Measurements from ENCODE around the gene C22orf39. TPM values are rescaled to one million over a fixed set of nuclear protein-coding genes. Genes with fewer than 3 reads are reported as not detected.

Gene C22orf39
- total and polyA plus RNA-seq, 2 donors (not counting 1 experiment from before 2014, with no cell fraction given): 37.7 to 47.2 TPM

DNA sequence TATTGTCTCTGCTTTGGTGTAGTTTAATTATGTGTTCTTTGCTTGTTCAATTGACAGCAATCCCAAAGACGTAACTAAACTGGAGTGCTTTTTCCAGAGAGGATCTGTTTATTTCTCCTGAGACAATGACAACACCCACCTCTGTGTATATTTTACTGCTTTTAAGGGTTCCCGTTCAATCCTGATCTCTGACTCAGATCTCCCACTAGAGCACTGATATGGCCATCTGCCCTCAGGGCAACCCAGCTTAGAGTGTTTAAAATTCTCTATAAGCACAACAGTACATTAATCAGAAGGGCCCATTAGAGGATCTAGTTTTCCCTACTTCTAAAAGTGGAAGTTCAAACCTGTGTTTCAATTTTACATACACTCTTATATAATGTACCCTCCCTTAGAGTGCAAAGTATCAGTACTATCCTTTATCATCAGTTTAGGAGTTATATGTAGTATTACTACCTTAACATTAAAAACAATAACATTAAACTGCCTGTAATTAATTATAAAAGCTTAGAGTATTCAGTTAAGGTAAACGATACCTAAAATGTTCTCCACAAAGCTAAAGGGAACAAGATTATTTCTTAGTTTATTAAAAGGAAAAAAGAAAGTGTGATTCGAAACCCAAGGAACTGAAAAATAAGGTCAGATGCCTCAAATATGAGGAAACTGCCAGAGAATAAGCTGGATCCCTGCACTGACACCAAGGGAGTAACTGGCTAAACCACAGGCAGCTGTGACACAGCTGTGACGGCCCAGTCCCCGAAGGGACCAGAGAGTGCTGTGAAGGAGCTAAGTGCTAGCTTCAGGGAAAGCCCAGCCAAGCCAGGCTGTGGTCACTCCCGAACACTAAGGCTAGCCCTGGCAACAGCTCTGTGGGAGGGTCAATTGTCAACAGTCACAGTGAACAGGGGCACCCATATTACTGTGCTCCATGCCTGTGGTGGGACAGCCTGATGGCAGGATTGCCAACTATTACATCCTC lies 16.3 kb upstream of the C22orf39 start:
- H3K4me3 Mint-ChIP-seq: no peak overlapping the region
- H3K27me3 ChIP-seq (replicated peaks in 1 of 4; ENCODE audit: control extremely low read depth in 1 of 4, control insufficient read depth in 3 of 4, insufficient read depth in 4 of 4, low read length in 3 of 4): no peaks in the 10 kb centered on the region
- no peak overlapping the region for H3K4me3 ChIP-seq (ENCODE audit: control extremely low read depth in 1 of 5, extremely low read depth in 1 of 5, insufficient read depth in 1 of 5, low read depth in 2 of 5, low read length in 4 of 5)
- intact Hi-C loops (cut with micrococcal nuclease): no loop called here
- no peaks in the 10 kb centered on the region for H3K9me3 Mint-ChIP-seq (ENCODE audit: insufficient read depth)
- ATAC-seq (ENCODE audit: low read depth) (no peak), DNase-seq (no peak)
- no peak overlapping the region for H3K4me2 ChIP-seq (replicated peaks; ENCODE audit: low read depth, low read length, poor library complexity, severe bottlenecking)
- H2AFZ ChIP-seq (ENCODE audit: insufficient read depth, low read depth, low read length, poor library complexity, severe bottlenecking): no peak overlapping the region
- H3K27ac ChIP-seq (ENCODE audit: low read length in 2 of 2): no peak overlapping the region
- no peak for TF ChIP-seq CTCF (IDR thresholded peaks at IDR 0.05)
- TF ChIP-seq EZH2 (IDR thresholded peaks at IDR 0.05; ENCODE audit: borderline replicate concordance, insufficient read depth, low read depth, low read length, poor library complexity, severe bottlenecking): no peak
- H3K4me1 ChIP-seq (ENCODE audit: control insufficient read depth in 2 of 2, insufficient read depth in 2 of 2, low read length in 2 of 2): no peaks in the 10 kb centered on the region
- H3K79me2 ChIP-seq (ENCODE audit: control insufficient read depth, insufficient read depth, low read length): no peaks in the 10 kb centered on the region
- peaks cover 3 to 53% of the 10 kb centered on the region in 2 experiments for H3K36me3 ChIP-seq (replicated peaks in 1 of 2; ENCODE audit: control extremely low read depth in 1 of 2, control insufficient read depth in 1 of 2, extremely low read depth in 1 of 2, insufficient read depth in 2 of 2, low read length in 1 of 2)
- H3K27ac Mint-ChIP-seq: no peak overlapping the region
- ChIA-PET POLR2A (no interaction called here), CTCF (interaction anchor here (0.8 to 0.9 kb wide), 2 partner anchors 166 to 478 kb away, joined by 3 to 6 read pairs; no protein-coding TSS in a partner anchor)
- H3K4me1 Mint-ChIP-seq: no peaks in the 10 kb centered on the region
- H3K9ac ChIP-seq (ENCODE audit: low read length): no peak overlapping the region
- no peaks in the 10 kb centered on the region for H3K9me3 ChIP-seq (ENCODE audit: control extremely low read depth in 1 of 3, control insufficient read depth in 2 of 3, insufficient read depth in 1 of 3, low read length in 2 of 3)
- 98% methylated on average over 5 of the region's 7 CpGs for WGBS (ENCODE audit: insufficient coverage)
- no peaks in the 10 kb centered on the region for H3K27me3 Mint-ChIP-seq
- no peaks in the 10 kb centered on the region for H4K20me1 ChIP-seq (ENCODE audit: control insufficient read depth, insufficient read depth, low read length, poor library complexity, severe bottlenecking)

- intact Hi-C loops (cut with micrococcal nuclease): no loop called here
- Histone ChIP-seq H3K79me2 (ENCODE audit: control insufficient read depth, insufficient read depth, low read length) (no peaks in the 10 kb centered on the region), H3K36me3 (replicated peaks in 1 of 2; ENCODE audit: control extremely low read depth in 1 of 2, control insufficient read depth in 1 of 2, extremely low read depth in 1 of 2, insufficient read depth in 2 of 2, low read length in 1 of 2) (peaks cover 3 to 51% of the 10 kb centered on the region in 2 experiments), H3K27ac (ENCODE audit: low read length in 2 of 2) (no peak overlapping the region), H3K9me3 (ENCODE audit: control extremely low read depth in 1 of 3, control insufficient read depth in 2 of 3, insufficient read depth in 1 of 3, low read length in 2 of 3) (no peaks in the 10 kb centered on the region), H2AFZ (ENCODE audit: insufficient read depth, low read depth, low read length, poor library complexity, severe bottlenecking) (no peak overlapping the region), H3K9ac (ENCODE audit: low read length) (no peak overlapping the region), H3K4me2 (replicated peaks; ENCODE audit: low read depth, low read length, poor library complexity, severe bottlenecking) (no peak overlapping the region), H4K20me1 (ENCODE audit: control insufficient read depth, insufficient read depth, low read length, poor library complexity, severe bottlenecking) (no peaks in the 10 kb centered on the region), H3K4me3 (ENCODE audit: control extremely low read depth in 1 of 5, extremely low read depth in 1 of 5, insufficient read depth in 1 of 5, low read depth in 2 of 5, low read length in 4 of 5) (no peak overlapping the region), H3K27me3 (replicated peaks in 1 of 4; ENCODE audit: control extremely low read depth in 1 of 4, control insufficient read depth in 3 of 4, insufficient read depth in 4 of 4, low read length in 3 of 4) (no peaks in the 10 kb centered on the region), H3K4me1 (ENCODE audit: control insufficient read depth in 2 of 2, insufficient read depth in 2 of 2, low read length in 2 of 2) (no peaks in the 10 kb centered on the region)
- Mint-ChIP-seq H3K27ac (no peak overlapping the region), H3K9me3 (ENCODE audit: insufficient read depth) (no peaks in the 10 kb centered on the region), H3K27me3 (no peaks in the 10 kb centered on the region), H3K4me1 (no peaks in the 10 kb centered on the region), H3K4me3 (no peak overlapping the region)
- WGBS (ENCODE audit: insufficient coverage): no CpG with 5 or more reads among the region's 1 CpG
- DNase-seq: no peak
- ChIA-PET CTCF (interaction anchor here (0.7 kb wide), 1 partner anchor 15 kb away, joined by 4 read pairs; no protein-coding TSS in a partner anchor), POLR2A (no interaction called here)
- no peak for ATAC-seq (ENCODE audit: low read depth)
- TF ChIP-seq CTCF (IDR thresholded peaks at IDR 0.05): no peak
- TF ChIP-seq EZH2 (IDR thresholded peaks at IDR 0.05; ENCODE audit: borderline replicate concordance, insufficient read depth, low read depth, low read length, poor library complexity, severe bottlenecking): no peak
Observed at GRCh38 chr22:19463008-19463407, 15.5 kb upstream of the C22orf39 start.

Measured in B cell (primary cell).